Upper lobe of left lung (tissue), 6 donors: ENCODE results near the gene FGF12. TPM values are rescaled to one million over a fixed set of nuclear protein-coding genes. Genes with fewer than 3 reads are reported as not detected.

Experiments used
- ATAC-seq, 2 donors: fragments of 200-7000 bp; cut with Tn5 transposase; one replicate each; pipeline ENCODE4 v1.9.1; 2022; ENCODE audit warnings: mild to moderate bottlenecking in 2 of 2, moderate library complexity in 2 of 2; ENCODE audit not compliant: low FRiP score in 2 of 2
- DNase-seq, 2 donors: peaks; one replicate each; pipeline ENCODE4 v3.0.0-alpha.2; 2019 to 2020
- H3K27ac ChIP-seq, 4 donors: fragments of 200-600 bp; sonication (generic); one replicate each; pipeline ENCODE4 v1.5.1; 2016 to 2019
- H3K27me3 ChIP-seq, 4 donors: fragments of 200-600 bp; sonication (generic); one replicate each; pipeline ENCODE4 v1.5.1; 2017 to 2019
- H3K36me3 ChIP-seq, 4 donors: fragments of 200-600 bp; sonication (generic); one replicate each; pipeline ENCODE4 v1.5.1; 2016 to 2019
- H3K4me1 ChIP-seq, 4 donors: fragments of 200-600 bp; sonication (generic); one replicate each; pipeline ENCODE4 v1.5.1; 2018 to 2019
- H3K4me3 ChIP-seq, 4 donors: fragments of 200-600 bp; sonication (generic); one replicate each; pipeline ENCODE4 v1.5.1; 2017 to 2019; ENCODE audit warnings: mild to moderate bottlenecking in 2 of 4, moderate library complexity in 1 of 4
- H3K9me3 ChIP-seq, 4 donors: fragments of 200-600 bp; sonication (generic); one replicate each; pipeline ENCODE4 v1.5.1; 2018 to 2019
- CTCF ChIP-seq, 6 experiments: fragments of 450-650 bp in 4 of 6; fragments of 200-600 bp in 2 of 6; sonication (generic) in 2 of 6; IDR thresholded peaks; one replicate each; pipeline ENCODE4 v1.5.1; 2016 to 2019; ENCODE audit warnings: antibody characterized with exemption in 6 of 6
- EP300 ChIP-seq, 4 donors: sonication (generic); formaldehyde crosslinking; IDR thresholded peaks; one replicate each; pipeline ENCODE4 v1.5.1; 2017; ENCODE audit warnings: antibody characterized with exemption in 4 of 4, control low read depth in 2 of 4
- POLR2A ChIP-seq, 4 donors: fragments of 450-650 bp; IDR thresholded peaks; one replicate each; pipeline ENCODE4 v1.5.1; 2016 to 2017; ENCODE audit warnings: antibody characterized with exemption in 4 of 4, mild to moderate bottlenecking in 2 of 4
- POLR2AphosphoS5 ChIP-seq, 2 donors: sonication (generic); formaldehyde crosslinking; IDR thresholded peaks; one replicate each; pipeline ENCODE4 v1.5.1; 2017; ENCODE audit warnings: antibody characterized with exemption in 2 of 2
- WGBS, 2 donors: methylation state at CpG; one replicate each; pipeline ENCODE4 v1.1.5; 2017 to 2018; 5-methylcytosine and 5-hydroxymethylcytosine counted together
- total RNA-seq, 6 donors: library from RNA; depleted of rRNA in 4 of 6; stranded (reverse); fragments of >200 nt in 4 of 6; gene quantifications; one replicate each; pipeline versions ENCODE4 v1.1.0 to v1.2.1, GENCODE V29; 2016 to 2021
- donor health status: DM: no; HTN: no; CAD: no; lungs with moderate emphysema.
- donor health status: DM: no; HTN: yes; CAD: no; lungs with severe emphysema.

The FGF12 gene
- total RNA-seq, 6 donors from 2014 or later: 0.83 to 5.3 (median 2.2) TPM

- H3K9me3 ChIP-seq: no peaks in the 10 kb centered on the region
- no peaks in the 10 kb centered on the region for H3K4me1 ChIP-seq
- H3K4me3 ChIP-seq: no peak overlapping the region
- no peaks in the 10 kb centered on the region for H3K27me3 ChIP-seq
- no peak for DNase-seq
- H3K27ac ChIP-seq: no peak overlapping the region
- TF ChIP-seq POLR2A (IDR thresholded peaks at IDR 0.05): no peak
- H3K36me3 ChIP-seq: no peaks in the 10 kb centered on the region
- 88 to 91% methylated on average over 5 of the region's 5 CpGs for WGBS, 2 donors
- no peak for ATAC-seq
These were observed 41.5 kb downstream of the FGF12 start for GRCh38 chr3:192685801-192686200.

- ATAC-seq (no peak), DNase-seq (no peak)
- Histone ChIP-seq H3K36me3 (no peaks in the 10 kb centered on the region), H3K4me3 (no peak overlapping the region), H3K9me3 (no peaks in the 10 kb centered on the region), H3K27ac (no peak overlapping the region), H3K4me1 (no peaks in the 10 kb centered on the region), H3K27me3 (no peaks in the 10 kb centered on the region)
- TF ChIP-seq CTCF (IDR thresholded peaks at IDR 0.05) (no peak), POLR2A (IDR thresholded peaks at IDR 0.05) (no peak), EP300 (IDR thresholded peaks at IDR 0.05) (no peak), POLR2AphosphoS5 (IDR thresholded peaks at IDR 0.05) (no peak)
- 53 to 55% methylated on average over 6 of the region's 6 CpGs for WGBS, 2 donors
These were observed 43.2 kb downstream of the FGF12 start for GRCh38 chr3:192684151-192684550.

GRCh38 chr3:192675958-192676649 is 51.2 kb downstream of the FGF12 start:
- no peaks in the 10 kb centered on the region for H3K27me3 ChIP-seq
- no peak overlapping the region for H3K4me3 ChIP-seq
- H3K9me3 ChIP-seq: no peaks in the 10 kb centered on the region
- DNase-seq (no peak), ATAC-seq (no peak)
- no peak overlapping the region for H3K27ac ChIP-seq
- TF ChIP-seq POLR2A (IDR thresholded peaks at IDR 0.05) (no peak), CTCF (IDR thresholded peaks at IDR 0.05) (no peak), EP300 (IDR thresholded peaks at IDR 0.05) (no peak), POLR2AphosphoS5 (IDR thresholded peaks at IDR 0.05) (no peak)
- 68 to 78% methylated on average over 4 of the region's 4 CpGs for WGBS, 2 donors
- H3K4me1 ChIP-seq: no peaks in the 10 kb centered on the region
- H3K36me3 ChIP-seq: no peaks in the 10 kb centered on the region

- Histone ChIP-seq H3K4me1 (no peaks in the 10 kb centered on the region), H3K27ac (no peak overlapping the region), H3K36me3 (no peaks in the 10 kb centered on the region), H3K4me3 (no peak overlapping the region), H3K27me3 (no peaks in the 10 kb centered on the region), H3K9me3 (no peaks in the 10 kb centered on the region)
- WGBS, 2 donors: 83 to 85% methylated on average over 6 of the region's 6 CpGs
- DNase-seq (no peak), ATAC-seq (no peak)
- no peak for TF ChIP-seq CTCF (IDR thresholded peaks at IDR 0.05)
- no peak for TF ChIP-seq EP300 (IDR thresholded peaks at IDR 0.05)
- TF ChIP-seq POLR2AphosphoS5 (IDR thresholded peaks at IDR 0.05): no peak
- TF ChIP-seq POLR2A (IDR thresholded peaks at IDR 0.05): no peak
These were observed 71.7 kb downstream of the FGF12 start for GRCh38 chr3:192655628-192656027.

GRCh38 chr3:192655040-192655439 is 72.3 kb downstream of the FGF12 start:
- ATAC-seq (no peak), DNase-seq (no peak)
- no peak overlapping the region for H3K4me3 ChIP-seq
- no peaks in the 10 kb centered on the region for H3K9me3 ChIP-seq
- 76 to 89% methylated on average over 1 of the region's 1 CpG for WGBS, 2 donors
- TF ChIP-seq POLR2A (IDR thresholded peaks at IDR 0.05): no peak
- no peak for TF ChIP-seq EP300 (IDR thresholded peaks at IDR 0.05)
- TF ChIP-seq POLR2AphosphoS5 (IDR thresholded peaks at IDR 0.05): no peak
- no peak for TF ChIP-seq CTCF (IDR thresholded peaks at IDR 0.05)
- no peak overlapping the region for H3K27ac ChIP-seq
- no peaks in the 10 kb centered on the region for H3K36me3 ChIP-seq
- no peaks in the 10 kb centered on the region for H3K27me3 ChIP-seq
- H3K4me1 ChIP-seq: no peaks in the 10 kb centered on the region
